ENCODE results near the gene CORO7. TPM values are rescaled to one million over a fixed set of nuclear protein-coding genes. Genes with fewer than 3 reads are reported as not detected.

The CORO7 gene
- 16.5 and 21.0 TPM in 2 replicates for total RNA-seq (2014; rRNA removed; shearing (Covaris generic))

GRCh38 chr16:4416200-4417032 lies at the start of gene CORO7:
TSS of gene CORO7 (minus strand) at chr16:4416596. CDS start at chr16:4416518, 78 bp downstream.
- peak; percentile 78 for DNase-seq (ENCODE audit: low spot score)

GRCh38 chr16:4463522-4464163 lies 47.2 kb upstream of the CORO7 start:
- no peak for DNase-seq (ENCODE audit: low spot score)

GRCh38 chr16:4461250-4462085 lies 45.1 kb upstream of the CORO7 start:
- no peak for DNase-seq (ENCODE audit: low spot score)

- no peak for DNase-seq (ENCODE audit: low spot score)
These were observed 44.5 kb upstream of the CORO7 start for GRCh38 chr16:4460936-4461249.

- no peak for DNase-seq (ENCODE audit: low spot score)
These were observed 39.6 kb upstream of the CORO7 start for GRCh38 chr16:4455951-4456350.

- no peak for DNase-seq (ENCODE audit: low spot score)
These were observed 38.7 kb upstream of the CORO7 start for GRCh38 chr16:4455081-4455480.

- no peak for DNase-seq (ENCODE audit: low spot score)
These were observed 38.2 kb upstream of the CORO7 start for GRCh38 chr16:4454623-4455022.

- DNase-seq (ENCODE audit: low spot score): no peak
These were observed 36.3 kb upstream of the CORO7 start for GRCh38 chr16:4452674-4453073.

- DNase-seq (ENCODE audit: low spot score): no peak
These were observed 34.6 kb upstream of the CORO7 start for GRCh38 chr16:4450931-4451519.

- no peak for DNase-seq (ENCODE audit: low spot score)
These were observed 34.0 kb upstream of the CORO7 start for GRCh38 chr16:4450430-4450829.

- no peak for DNase-seq (ENCODE audit: low spot score)
These were observed 27.6 kb upstream of the CORO7 start for GRCh38 chr16:4443986-4444385.

GRCh38 chr16:4443271-4443670 lies 26.9 kb upstream of the CORO7 start:
- no peak for DNase-seq (ENCODE audit: low spot score)

GRCh38 chr16:4442371-4442770 lies 26.0 kb upstream of the CORO7 start:
- DNase-seq (ENCODE audit: low spot score): no peak

- DNase-seq (ENCODE audit: low spot score): no peak
These were observed 21.0 kb upstream of the CORO7 start for GRCh38 chr16:4437366-4437765.

- DNase-seq (ENCODE audit: low spot score): peak; percentile 25
These were observed 19.1 kb upstream of the CORO7 start for GRCh38 chr16:4435337-4436067.

GRCh38 chr16:4433914-4434787 lies 17.8 kb upstream of the CORO7 start:
- DNase-seq (ENCODE audit: low spot score): no peak

GRCh38 chr16:4433228-4433627 lies 16.8 kb upstream of the CORO7 start:
- no peak for DNase-seq (ENCODE audit: low spot score)

GRCh38 chr16:4431023-4431422 lies 14.6 kb upstream of the CORO7 start:
- DNase-seq (ENCODE audit: low spot score): no peak

- no peak for DNase-seq (ENCODE audit: low spot score)
These were observed 12.1 kb upstream of the CORO7 start for GRCh38 chr16:4428500-4428899.

GRCh38 chr16:4426722-4427372 lies 10.5 kb upstream of the CORO7 start:
- DNase-seq (ENCODE audit: low spot score): no peak
